ENCODE measurements around the gene MAPK8IP1. TPM values are rescaled to one million over a fixed set of nuclear protein-coding genes. Genes with fewer than 3 reads are reported as not detected.

MAPK8IP1 gene
- total RNA-seq, 1 experiment from 2014 or later, result 13.6 TPM

DNA sequence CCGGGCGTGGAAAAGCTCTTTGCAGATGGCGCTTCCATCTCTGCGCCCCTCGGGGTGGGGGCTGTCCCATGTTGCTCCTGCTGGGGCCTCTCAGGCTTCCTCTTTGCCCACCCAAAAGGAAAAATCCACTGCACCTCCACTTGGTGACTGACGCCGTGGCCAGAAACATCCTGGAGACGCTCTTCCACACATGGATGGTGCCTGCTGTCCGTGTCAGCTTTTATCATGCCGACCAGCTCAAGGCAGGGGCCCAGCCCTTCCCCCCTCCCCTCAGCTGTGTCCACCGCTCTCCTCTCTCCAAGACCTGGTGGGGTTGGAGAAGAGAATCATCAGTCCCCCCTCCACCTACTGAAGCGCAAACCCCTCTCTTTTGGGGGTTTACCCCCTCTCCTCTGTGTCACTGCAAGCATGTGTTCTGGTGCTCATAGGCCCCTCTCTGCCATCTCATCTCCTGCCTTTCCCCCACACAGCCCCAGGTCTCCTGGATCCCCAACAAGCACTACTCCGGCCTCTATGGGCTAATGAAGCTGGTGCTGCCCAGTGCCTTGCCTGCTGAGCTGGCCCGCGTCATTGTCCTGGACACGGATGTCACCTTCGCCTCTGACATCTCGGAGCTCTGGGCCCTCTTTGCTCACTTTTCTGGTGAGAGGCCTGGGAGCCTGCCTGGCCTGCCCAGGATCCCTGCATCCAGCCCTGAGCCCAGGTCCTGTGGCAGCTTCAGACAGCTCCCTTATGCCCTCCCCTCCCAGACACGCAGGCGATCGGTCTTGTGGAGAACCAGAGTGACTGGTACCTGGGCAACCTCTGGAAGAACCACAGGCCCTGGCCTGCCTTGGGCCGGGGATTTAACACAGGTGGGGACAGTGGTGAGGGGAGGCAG, 38.8 kb downstream of the MAPK8IP1 start:
- ChIA-PET CTCF (interaction anchor here (0.5 kb wide), 1 partner anchor 79 kb away, joined by 4 read pairs; no protein-coding TSS in a partner anchor), POLR2A (ENCODE audit: unreplicated experiment) (no interaction called here)
- H3K4me1 ChIP-seq (replicated peaks; ENCODE audit: insufficient read depth), result no peaks in the 10 kb centered on the region
- no peak overlapping the region for H2AFZ ChIP-seq
- H3K4me2 ChIP-seq, result no peak overlapping the region
- H3K36me3 ChIP-seq (ENCODE audit: low read depth), result no peaks in the 10 kb centered on the region
- H3K4me3 ChIP-seq, result no peak overlapping the region
- H3K9me2 ChIP-seq (ENCODE audit: insufficient read depth), result no peaks in the 10 kb centered on the region
- TF ChIP-seq CTCF (conservative IDR thresholded peaks at IDR 0.05) (no peak), EZH2 (IDR thresholded peaks at IDR 0.05; ENCODE audit: low read depth) (no peak)
- intact Hi-C loops (cut with micrococcal nuclease; ENCODE audit: unreplicated experiment), result no loop called here
- no peaks in the 10 kb centered on the region for H4K20me1 ChIP-seq (ENCODE audit: insufficient read depth)
- no peaks in the 10 kb centered on the region for H3K79me2 ChIP-seq (ENCODE audit: low read depth)
- H3F3A ChIP-seq (ENCODE audit: insufficient read depth, low read depth), result peaks cover 14% of the 10 kb centered on the region; the same call in 1 of the 2 replicates
- no peak for DNase-seq
- H3K27ac ChIP-seq, result no peak overlapping the region
- no TSS peak for BruUV-seq (replicated peaks)
- H3K9me3 ChIP-seq (ENCODE audit: insufficient read depth, low read depth), result no peaks in the 10 kb centered on the region
- H3K27me3 ChIP-seq (ENCODE audit: insufficient read depth, low read depth), result no peaks in the 10 kb centered on the region

- Histone ChIP-seq H3K9me2 (ENCODE audit: insufficient read depth) (no peaks in the 10 kb centered on the region), H3K4me2 (no peak overlapping the region), H3F3A (ENCODE audit: insufficient read depth, low read depth) (peaks cover 12% of the 10 kb centered on the region; the same call in 1 of the 2 replicates), H4K20me1 (ENCODE audit: insufficient read depth) (0 out of 2 replicates have a peak, but pooled peaks cover 4% of the 10 kb centered on the region), H3K27ac (no peak overlapping the region), H3K9me3 (ENCODE audit: insufficient read depth, low read depth) (no peaks in the 10 kb centered on the region), H3K27me3 (ENCODE audit: insufficient read depth, low read depth) (no peaks in the 10 kb centered on the region), H3K4me1 (replicated peaks; ENCODE audit: insufficient read depth) (0 out of 2 replicates have a peak, but pooled peaks cover 1% of the 10 kb centered on the region), H3K79me2 (ENCODE audit: low read depth) (no peaks in the 10 kb centered on the region), H3K4me3 (no peak overlapping the region), H3K36me3 (ENCODE audit: low read depth) (no peaks in the 10 kb centered on the region), H2AFZ (no peak overlapping the region)
- ChIA-PET CTCF (interaction anchor here (0.5 kb wide), 1 partner anchor 80 kb away, joined by 4 read pairs; no protein-coding TSS in a partner anchor), POLR2A (ENCODE audit: unreplicated experiment) (no interaction called here)
- intact Hi-C loops (cut with micrococcal nuclease; ENCODE audit: unreplicated experiment), result no loop called here
- no TSS peak for BruUV-seq (replicated peaks)
- no peak for DNase-seq
- TF ChIP-seq EZH2 (IDR thresholded peaks at IDR 0.05; ENCODE audit: low read depth) (no peak), CTCF (conservative IDR thresholded peaks at IDR 0.05) (no peak)
These were observed 39.5 kb downstream of the MAPK8IP1 start for GRCh38 chr11:45924927-45925326.

DNA sequence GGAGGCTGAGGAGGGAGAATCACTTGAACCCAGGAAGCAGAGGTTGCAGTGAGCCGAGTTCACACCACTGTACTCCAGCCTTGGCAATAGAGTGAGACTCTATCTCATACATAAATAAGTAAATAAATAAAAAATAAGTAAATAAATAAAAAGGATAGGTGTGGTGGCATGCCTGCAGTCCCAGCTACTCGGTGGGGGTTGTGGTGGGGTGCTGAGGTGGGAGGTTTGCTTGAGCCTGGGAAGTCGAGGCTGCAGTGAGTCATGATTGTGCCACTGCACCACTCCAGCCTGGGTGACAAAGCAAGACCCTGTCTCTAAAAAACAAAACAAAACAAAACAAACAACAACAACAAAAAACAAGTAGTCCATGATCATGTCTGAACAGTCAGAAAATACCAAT, 40.1 kb downstream of the MAPK8IP1 start:
- H3K27me3 ChIP-seq (ENCODE audit: insufficient read depth, low read depth), result no peaks in the 10 kb centered on the region
- H3K36me3 ChIP-seq (ENCODE audit: low read depth), result no peaks in the 10 kb centered on the region
- no peak overlapping the region for H3K4me2 ChIP-seq
- H3K4me1 ChIP-seq (replicated peaks; ENCODE audit: insufficient read depth), result 0 out of 2 replicates have a peak, but pooled peaks cover 4% of the 10 kb centered on the region
- no peaks in the 10 kb centered on the region for H3K9me3 ChIP-seq (ENCODE audit: insufficient read depth, low read depth)
- no TSS peak for BruUV-seq (replicated peaks)
- POLR2A ChIA-PET (ENCODE audit: unreplicated experiment), result no interaction called here
- no peaks in the 10 kb centered on the region for H3K79me2 ChIP-seq (ENCODE audit: low read depth)
- no peak overlapping the region for H3K4me3 ChIP-seq
- intact Hi-C loops (cut with micrococcal nuclease; ENCODE audit: unreplicated experiment), result no loop called here
- H2AFZ ChIP-seq, result no peak overlapping the region
- H4K20me1 ChIP-seq (ENCODE audit: insufficient read depth), result 0 out of 2 replicates have a peak, but pooled peaks cover 4% of the 10 kb centered on the region
- no peak for TF ChIP-seq EZH2 (IDR thresholded peaks at IDR 0.05; ENCODE audit: low read depth)
- TF ChIP-seq CTCF (conservative IDR thresholded peaks at IDR 0.05), result no peak
- no peak overlapping the region for H3K27ac ChIP-seq
- H3F3A ChIP-seq (ENCODE audit: insufficient read depth, low read depth), result peaks cover 11% of the 10 kb centered on the region; the same call in 1 of the 2 replicates
- DNase-seq, result no peak
- CTCF ChIA-PET, result no interaction called here
- no peaks in the 10 kb centered on the region for H3K9me2 ChIP-seq (ENCODE audit: insufficient read depth)

Measured in PC-9 (cell line).